ENCODE measurements around the gene AEBP1.

The AEBP1 gene

GRCh38 chr7:44106311-44107065 lies 2.3 kb downstream of the AEBP1 start:
- no peak for DNase-seq

GRCh38 chr7:44107116-44107960 lies 3.2 kb downstream of the AEBP1 start:
- DNase-seq = no peak

- no peak for DNase-seq
Observed at GRCh38 chr7:44107961-44108767, 4.0 kb downstream of the AEBP1 start.

GRCh38 chr7:44108768-44109750 lies 4.9 kb downstream of the AEBP1 start:
- DNase-seq = no peak

- DNase-seq = no peak
Observed at GRCh38 chr7:44109991-44110390, 5.8 kb downstream of the AEBP1 start.

- no peak for DNase-seq
Observed at GRCh38 chr7:44110719-44111635, 6.8 kb downstream of the AEBP1 start.

GRCh38 chr7:44111761-44112160 lies 7.6 kb downstream of the AEBP1 start:
- DNase-seq = no peak

- no peak for DNase-seq
Observed at GRCh38 chr7:44112231-44112996, 8.3 kb downstream of the AEBP1 start.

GRCh38 chr7:44112997-44113763 lies 9.0 kb downstream of the AEBP1 start:
- DNase-seq = no peak

- DNase-seq = no peak
Observed at GRCh38 chr7:44113764-44114354, 9.7 kb downstream of the AEBP1 start.

- no peak for DNase-seq
Observed at GRCh38 chr7:44114586-44115310, 10.6 kb downstream of the AEBP1 start.

GRCh38 chr7:44116087-44116788 lies 12.1 kb downstream of the AEBP1 start:
- no peak for DNase-seq

- DNase-seq = no peak
Observed at GRCh38 chr7:44116789-44117666, 12.9 kb downstream of the AEBP1 start.

- no peak for DNase-seq
Observed at GRCh38 chr7:44117801-44118429, 13.8 kb downstream of the AEBP1 start.

- no peak for DNase-seq
Observed at GRCh38 chr7:44119829-44120380, 15.8 kb downstream of the AEBP1 start.

- no peak for DNase-seq
Observed at GRCh38 chr7:44120395-44120794, 16.2 kb downstream of the AEBP1 start.

Data from SIG-M5 (cell line).